Panc1 (cell line): ENCODE measurements around the gene NUTM2A. TPM values are rescaled to one million over a fixed set of nuclear protein-coding genes. Genes with fewer than 3 reads are reported as not detected.
A peak's percentile ranks its signal among the peaks of the same experiment; 100 is the strongest.
"Not testable (repeated sequence)": the region's sequence is repeated elsewhere in the genome, so short reads cannot be mapped to it uniquely, and the experiment has no call there.

Experiments used
- ATAC-seq: fragments of 200-7000 bp; cut with Tn5 transposase; 2 replicates; pipeline ENCODE4 v1.9.1; 2020; ENCODE audit warnings: mild to moderate bottlenecking, moderate library complexity
- BruUV-seq: library from RNA; stranded (reverse); fragments of 400-500 nt; replicated peaks from 2 replicates; lab custom pipeline; 2021; lab: Mats Ljungman, UMichigan
- CTCF ChIA-PET: fragments of 300-600 bp; sonication (Branson Sonifier 250); formaldehyde crosslinking; loops from one replicate; lab custom pipeline; 2022; ENCODE audit warnings: antibody characterized with exemption; lab: Charles Lee
- POLR2A ChIA-PET: fragments of 300-600 bp; sonication (Branson Sonifier 250); formaldehyde crosslinking; loops from one replicate; lab custom pipeline; 2022; ENCODE audit warnings: antibody characterized with exemption; lab: Charles Lee
- DNase-seq: peaks from one replicate; pipeline ENCODE4 v3.0.0-alpha.2; 2010; ENCODE audit warnings: low read depth, low spot score
- H3K27ac ChIP-seq: 2 replicates; pipeline ENCODE4 v1.5.1; 2011; ENCODE audit warnings: mild to moderate bottlenecking, low read length, inconsistent platforms
- H3K27me3 ChIP-seq: fragments of 200-500 bp; sonication (Bioruptor generic); 2 replicates; pipeline ENCODE4 v1.6.0; 2014; ENCODE audit warnings: low read length, inconsistent platforms; ENCODE audit not compliant: control insufficient read depth, insufficient read depth
- H3K36me3 ChIP-seq: fragments of 200-500 bp; sonication (Bioruptor generic); 2 replicates; pipeline ENCODE4 v1.5.1; 2014; ENCODE audit warnings: inconsistent platforms, mild to moderate bottlenecking, low read length, moderate library complexity; ENCODE audit not compliant: control insufficient read depth, insufficient read depth
- H3K4me1 ChIP-seq: 2 replicates; pipeline ENCODE4 v1.5.1; 2011; ENCODE audit warnings: inconsistent platforms, mild to moderate bottlenecking, low read length, moderate library complexity; ENCODE audit not compliant: control insufficient read depth, insufficient read depth
- H3K4me3 ChIP-seq, 2 experiments: 2 replicates each; pipeline ENCODE4 v1.5.1; 2011 to 2012; ENCODE audit warnings: low read depth in 2 of 2, low read length in 2 of 2, mild to moderate bottlenecking in 2 of 2, inconsistent platforms in 1 of 2, moderate library complexity in 1 of 2
- H3K9me3 ChIP-seq: fragments of 200-500 bp; sonication (Bioruptor generic); 2 replicates; pipeline ENCODE4 v1.5.1; 2014; ENCODE audit warnings: low read depth, mild to moderate bottlenecking, inconsistent platforms, low read length, moderate library complexity; ENCODE audit not compliant: control insufficient read depth, insufficient read depth
- in situ Hi-C: cut with HindIII; loops from 2 replicates; pipeline ENCODE4 v1.10.0; 2016; ENCODE audit warnings: low sequenced_read_pairs, low pct_unique_long_range_greater_than_20kb
- intact Hi-C: fragments of 100-400 bp; cut with micrococcal nuclease; formaldehyde crosslinking; loops from one replicate; pipeline ENCODE4 v1.10.0; 2022; ENCODE audit not compliant: unreplicated experiment
- total RNA-seq: library from RNA; stranded (reverse); gene quantifications from one replicate; pipeline ENCODE4 v1.2.1, GENCODE V29; 2021; ENCODE audit not compliant: unreplicated experiment

Gene NUTM2A
- total RNA-seq, 1 experiment from 2014 or later = 0.21 TPM

GRCh38 chr10:87200924-87201323, 24.3 kb upstream of the NUTM2A start:
- CTCF ChIA-PET, H3K36me3 ChIP-seq, H3K27ac ChIP-seq, H3K9me3 ChIP-seq, BruUV-seq, H3K27me3 ChIP-seq, in situ Hi-C loops, H3K4me1 ChIP-seq, POLR2A ChIA-PET, intact Hi-C loops: not testable (repeated sequence)
- peak; percentile 39 for DNase-seq
- H3K4me3 ChIP-seq = peak overlapping the region; percentile 18 to 48; a peak in 3 of 4 replicates
- peak; percentile 61; the same call in 1 of the 2 replicates for ATAC-seq

GRCh38 chr10:87204801-87205200, 20.4 kb upstream of the NUTM2A start:
- in situ Hi-C loops, H3K4me1 ChIP-seq, H3K27ac ChIP-seq, intact Hi-C loops, H3K9me3 ChIP-seq, POLR2A ChIA-PET, H3K27me3 ChIP-seq, DNase-seq, BruUV-seq, H3K36me3 ChIP-seq, H3K4me3 ChIP-seq, ATAC-seq, CTCF ChIA-PET: not testable (repeated sequence)

- intact Hi-C loops, BruUV-seq, DNase-seq, H3K27me3 ChIP-seq, H3K27ac ChIP-seq, H3K4me1 ChIP-seq, H3K9me3 ChIP-seq, POLR2A ChIA-PET, CTCF ChIA-PET, ATAC-seq, in situ Hi-C loops, H3K36me3 ChIP-seq, H3K4me3 ChIP-seq: not testable (repeated sequence)
Observed at GRCh38 chr10:87206922-87207321, 18.3 kb upstream of the NUTM2A start.

- H3K27ac ChIP-seq, POLR2A ChIA-PET, DNase-seq, H3K27me3 ChIP-seq, H3K4me3 ChIP-seq, H3K9me3 ChIP-seq, H3K4me1 ChIP-seq, ATAC-seq, in situ Hi-C loops, intact Hi-C loops, H3K36me3 ChIP-seq, CTCF ChIA-PET, BruUV-seq: not testable (repeated sequence)
Observed at GRCh38 chr10:87210309-87210708, 14.9 kb upstream of the NUTM2A start.

GRCh38 chr10:87211848-87212247, 13.4 kb upstream of the NUTM2A start:
- H3K27ac ChIP-seq, H3K4me3 ChIP-seq, H3K9me3 ChIP-seq, DNase-seq, intact Hi-C loops, CTCF ChIA-PET, H3K27me3 ChIP-seq, H3K36me3 ChIP-seq, BruUV-seq, in situ Hi-C loops, H3K4me1 ChIP-seq: not testable (repeated sequence)
- ATAC-seq = peak; percentile 68
- POLR2A ChIA-PET = interaction anchor here (0.6 kb wide), 1 partner anchor 360 kb away, joined by 3 read pairs; no protein-coding TSS in a partner anchor

- H3K9me3 ChIP-seq, BruUV-seq, POLR2A ChIA-PET, CTCF ChIA-PET, H3K27me3 ChIP-seq, DNase-seq, intact Hi-C loops, H3K4me1 ChIP-seq, in situ Hi-C loops, H3K4me3 ChIP-seq, H3K36me3 ChIP-seq, H3K27ac ChIP-seq: not testable (repeated sequence)
- peak; percentile 53 for ATAC-seq
Observed at GRCh38 chr10:87213150-87213765, 12.0 kb upstream of the NUTM2A start.

- in situ Hi-C loops = not testable (repeated sequence)
Observed at GRCh38 chr10:87213806-87214205, 11.4 kb upstream of the NUTM2A start.

More at GRCh38 chr10:87213806-87214205, 11.4 kb upstream of the NUTM2A start:
- H3K27ac ChIP-seq, intact Hi-C loops, POLR2A ChIA-PET, BruUV-seq, H3K4me1 ChIP-seq, H3K27me3 ChIP-seq, DNase-seq, H3K36me3 ChIP-seq, H3K9me3 ChIP-seq, H3K4me3 ChIP-seq: not testable (repeated sequence)
- ATAC-seq = peak; percentile 19
- CTCF ChIA-PET = interaction anchor here (0.6 kb wide), 1 partner anchor 11 kb away, joined by 4 read pairs; no protein-coding TSS in a partner anchor
